HG03442 (cell line): ENCODE measurements around the gene TSLP.
A peak's percentile ranks its signal among the peaks of the same experiment; 100 is the strongest.

Experiments
- ATAC-seq: cut with Tn5 transposase; IDR thresholded peaks from one replicate; pipeline ENCODE4 v1.9.1; 2021; ENCODE audit warnings: mild to moderate bottlenecking, moderate library complexity; ENCODE audit not compliant: unreplicated experiment

Gene TSLP

DNA sequence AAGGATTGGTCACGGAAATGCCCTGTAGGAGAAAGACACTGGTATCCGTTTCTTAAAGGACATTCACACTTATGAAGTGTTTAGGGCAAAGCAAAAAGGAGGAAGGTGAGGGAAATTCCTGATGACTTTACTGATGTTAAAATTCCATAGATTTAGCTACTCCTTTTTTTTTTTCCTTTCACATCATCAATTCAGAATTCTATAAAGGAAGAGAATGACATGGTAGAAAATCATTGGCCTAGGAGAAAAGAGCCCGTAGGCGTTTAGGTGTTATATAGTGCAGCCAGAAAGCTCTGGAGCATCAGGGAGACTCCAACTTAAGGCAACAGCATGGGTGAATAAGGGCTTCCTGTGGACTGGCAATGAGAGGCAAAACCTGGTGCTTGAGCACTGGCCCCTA is at the start of gene TSLP:
TSS of gene TSLP (plus strand) at position 301 of the 400 bp plus-strand sequence. CDS start 178 bp downstream, outside the sequence.
- no peak for ATAC-seq

GRCh38 chr5:111022301-111022700 is 49.2 kb upstream of the TSLP start:
- ATAC-seq = no peak

GRCh38 chr5:111028865-111029264 is 42.6 kb upstream of the TSLP start:
- no peak for ATAC-seq

DNA sequence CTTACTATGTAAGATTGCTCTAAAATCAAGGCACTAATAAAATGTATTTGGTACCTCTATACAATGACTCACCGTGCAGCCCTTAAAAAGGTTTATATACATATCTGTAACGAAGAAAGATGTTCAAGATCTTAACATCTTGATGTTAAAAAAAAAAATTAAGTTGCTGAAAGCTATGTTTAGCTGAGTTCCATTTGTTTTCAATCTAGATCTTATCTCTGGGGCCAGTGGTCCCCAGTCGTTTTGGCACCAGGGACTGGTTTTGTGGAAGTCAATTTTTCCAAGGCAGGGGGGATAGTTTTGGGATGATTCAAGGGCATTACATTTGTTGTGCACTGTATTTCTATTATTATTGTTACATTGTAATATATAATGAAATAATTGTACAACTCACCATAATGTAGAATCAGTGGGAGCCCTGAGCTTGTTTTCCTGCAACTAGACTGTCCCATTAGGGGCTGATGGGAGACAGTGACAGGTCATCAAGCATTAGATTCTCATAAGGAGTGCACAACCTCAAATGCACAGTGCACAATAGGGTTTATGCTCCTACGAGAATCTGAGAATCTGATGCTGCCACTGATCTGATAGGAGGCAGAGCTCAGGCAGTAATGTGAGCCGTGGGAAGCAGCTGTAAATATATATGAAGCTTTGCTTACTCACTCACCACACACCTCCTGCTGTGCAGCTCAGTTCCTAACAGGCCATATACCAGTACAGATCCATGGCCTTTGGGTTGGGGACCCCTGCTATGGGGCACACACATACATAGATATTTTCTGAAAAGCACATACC is 27.6 kb upstream of the TSLP start:
- no peak for ATAC-seq

- no peak for ATAC-seq
Observed at GRCh38 chr5:111058064-111058463, 13.4 kb upstream of the TSLP start.

- ATAC-seq = no peak
Observed at GRCh38 chr5:111060169-111060568, 11.3 kb upstream of the TSLP start.

DNA sequence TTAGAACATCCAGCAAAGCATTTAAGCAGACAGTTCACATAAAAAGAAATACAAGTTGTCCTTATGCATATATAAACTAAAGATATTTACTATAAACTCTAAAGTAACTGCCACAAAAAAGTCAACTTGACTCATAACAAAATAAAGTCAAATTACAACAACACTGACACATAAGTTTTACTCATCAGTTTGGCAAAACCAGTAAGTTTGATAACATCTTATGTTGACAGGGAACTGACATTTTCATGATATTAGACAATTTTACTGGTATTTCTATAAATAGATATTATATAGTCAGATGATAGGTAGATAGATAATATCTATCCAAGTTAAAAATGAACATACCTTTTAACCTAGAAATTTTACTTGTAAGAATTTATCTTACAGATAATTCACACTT is 9.9 kb upstream of the TSLP start:
- no peak for ATAC-seq

- peak; percentile 77 for ATAC-seq
Observed at GRCh38 chr5:111063709-111064322, 7.7 kb upstream of the TSLP start.

- no peak for ATAC-seq
Observed at GRCh38 chr5:111066261-111066938, 5.1 kb upstream of the TSLP start.

GRCh38 chr5:111068213-111068612 is 3.3 kb upstream of the TSLP start:
- no peak for ATAC-seq

DNA sequence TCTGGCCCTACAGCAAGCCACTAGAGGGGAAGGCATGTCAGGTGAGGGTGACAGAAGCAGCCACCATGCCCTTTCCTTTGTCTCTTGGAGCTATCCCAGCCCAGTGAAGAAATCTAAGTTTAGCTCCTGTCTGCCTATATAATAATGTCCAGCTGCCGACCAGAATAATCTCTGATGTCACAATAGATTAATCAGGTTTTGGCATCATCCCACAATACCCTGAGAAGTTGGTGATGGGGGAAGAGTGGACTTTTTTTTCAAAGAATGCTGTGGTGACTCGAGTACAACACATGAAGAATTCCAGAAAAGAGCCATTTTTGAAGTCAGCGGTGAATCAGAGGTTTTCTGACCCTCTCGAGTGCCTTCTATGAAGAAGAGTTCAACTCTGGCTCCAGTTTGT is 1.7 kb upstream of the TSLP start:
- no peak for ATAC-seq

DNA sequence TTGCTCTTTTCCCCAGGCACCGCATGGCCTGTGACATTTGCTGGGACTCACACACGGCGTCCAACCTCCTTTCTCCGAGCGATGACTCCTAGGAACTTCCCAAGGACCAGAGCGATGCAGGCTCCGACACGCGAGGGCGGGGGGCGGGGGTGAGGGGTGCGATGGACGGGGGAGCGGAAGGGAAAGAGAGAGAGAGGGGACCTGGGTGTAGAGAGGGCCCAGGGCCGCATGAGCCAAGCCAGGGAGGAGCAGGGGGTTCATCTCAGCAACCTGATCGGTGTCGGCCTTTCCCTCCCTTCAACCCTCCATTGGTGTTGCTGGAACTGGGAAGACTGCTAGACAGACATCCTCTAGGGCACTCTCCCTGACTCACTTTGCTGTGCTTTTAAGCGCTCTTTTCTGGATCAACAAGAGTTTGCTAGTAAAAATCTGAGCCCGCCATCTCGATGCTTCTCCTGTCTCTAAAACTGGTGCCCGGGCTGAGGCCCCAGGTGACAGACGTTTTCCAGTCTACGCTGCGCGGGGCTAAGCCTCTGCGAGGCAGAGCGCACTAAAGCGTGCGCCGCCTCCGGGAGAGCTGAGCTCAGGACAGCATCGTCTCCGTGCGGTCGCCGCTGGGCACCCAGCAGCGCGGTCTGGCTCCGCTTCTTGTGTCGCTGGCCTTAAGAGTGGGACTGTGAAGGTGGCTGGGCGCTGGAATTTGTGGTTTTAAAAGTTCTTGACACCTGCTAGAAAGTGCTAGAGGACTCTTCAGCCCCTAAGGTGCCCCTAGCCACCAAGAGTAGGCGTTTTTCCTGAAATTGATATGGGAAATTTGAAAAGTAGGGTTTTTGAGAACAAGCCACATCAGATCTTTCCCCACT is 1.0 kb upstream of the TSLP start:
- peak; percentile 53 for ATAC-seq

GRCh38 chr5:111072949-111073682 is 1.6 kb downstream of the TSLP start:
- peak; percentile 85 for ATAC-seq

- no peak for ATAC-seq
Observed at GRCh38 chr5:111074244-111074643, 2.7 kb downstream of the TSLP start.

DNA sequence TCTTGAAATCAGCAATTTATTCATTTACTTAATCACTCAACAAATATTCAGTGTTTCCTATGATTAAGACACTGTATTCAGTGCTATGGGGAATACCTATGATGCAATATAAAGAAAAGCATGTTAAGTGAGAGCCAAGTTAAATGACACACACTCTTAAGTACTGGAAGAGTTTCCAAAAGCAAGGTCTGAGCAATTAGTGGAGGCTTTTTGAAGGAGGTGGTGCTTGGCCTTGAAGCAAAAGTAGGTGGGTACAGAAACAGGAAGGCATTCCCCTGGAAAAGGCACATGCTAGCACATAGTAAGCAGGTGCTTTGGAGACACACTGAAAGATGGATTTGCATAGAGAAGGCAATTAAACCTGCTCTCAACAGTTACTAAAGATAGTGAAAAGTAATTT is 4.0 kb downstream of the TSLP start:
- no peak for ATAC-seq

GRCh38 chr5:111076091-111076490 is 4.6 kb downstream of the TSLP start:
- ATAC-seq = no peak

- ATAC-seq = no peak
Observed at GRCh38 chr5:111077678-111078077, 6.2 kb downstream of the TSLP start.

- no peak for ATAC-seq
Observed at GRCh38 chr5:111079846-111080245, 8.3 kb downstream of the TSLP start.

DNA sequence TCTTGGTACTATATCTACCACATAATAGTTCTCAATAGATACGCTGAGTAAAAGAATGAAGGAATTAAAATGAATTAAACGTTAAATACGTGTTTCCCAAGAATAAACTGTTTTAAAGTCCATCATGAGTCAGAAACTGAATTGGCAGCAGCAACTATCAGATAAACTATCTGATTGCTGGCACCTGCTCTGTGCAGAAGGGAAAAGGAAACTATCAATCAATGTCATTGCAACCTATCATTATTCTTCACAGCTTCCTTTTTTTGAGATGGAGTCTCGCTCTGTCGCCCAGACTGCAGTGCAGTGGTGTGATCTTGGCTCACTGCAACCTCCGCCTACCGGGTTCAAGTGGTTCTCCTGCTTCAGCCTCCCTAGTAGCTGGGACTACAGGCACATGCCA is 11.8 kb downstream of the TSLP start:
- ATAC-seq = no peak
